ENCODE measurements around the gene TOP1.

TOP1 gene

GRCh38 chr20:41148942-41149341, 120.3 kb downstream of the TOP1 start:
- DNase-seq, result no peak

GRCh38 chr20:41150664-41151063, 122.0 kb downstream of the TOP1 start:
- peak; percentile 47 for DNase-seq

GRCh38 chr20:41151134-41151869, 122.7 kb downstream of the TOP1 start:
- no peak for DNase-seq

GRCh38 chr20:41152108-41152757, 123.6 kb downstream of the TOP1 start:
- no peak for DNase-seq

- no peak for DNase-seq
Observed at GRCh38 chr20:41154436-41155176, 126.0 kb downstream of the TOP1 start.

GRCh38 chr20:41155261-41155660, 126.6 kb downstream of the TOP1 start:
- DNase-seq, result no peak

- no peak for DNase-seq
Observed at GRCh38 chr20:41158082-41158625, 129.5 kb downstream of the TOP1 start.

GRCh38 chr20:41159547-41159946, 130.9 kb downstream of the TOP1 start:
- no peak for DNase-seq

GRCh38 chr20:41160686-41161085, 132.1 kb downstream of the TOP1 start:
- DNase-seq, result no peak

GRCh38 chr20:41161886-41162285, 133.3 kb downstream of the TOP1 start:
- DNase-seq, result no peak

- DNase-seq, result no peak
Observed at GRCh38 chr20:41162396-41162795, 133.8 kb downstream of the TOP1 start.

GRCh38 chr20:41163821-41164220, 135.2 kb downstream of the TOP1 start:
- DNase-seq, result no peak

- no peak for DNase-seq
Observed at GRCh38 chr20:41165001-41165882, 136.6 kb downstream of the TOP1 start.

- DNase-seq, result no peak
Observed at GRCh38 chr20:41166201-41167117, 137.8 kb downstream of the TOP1 start.

GRCh38 chr20:41167118-41167470, 138.5 kb downstream of the TOP1 start:
- DNase-seq, result no peak

GRCh38 chr20:41167481-41168253, 139.0 kb downstream of the TOP1 start:
- DNase-seq, result no peak

GRCh38 chr20:41168281-41169161, 139.9 kb downstream of the TOP1 start:
- DNase-seq, result no peak

GRCh38 chr20:41169162-41169690, 140.6 kb downstream of the TOP1 start:
- no peak for DNase-seq

- DNase-seq, result no peak
Observed at GRCh38 chr20:41169791-41170351, 141.2 kb downstream of the TOP1 start.

Data from CD4-positive, alpha-beta T cell treated with Interleukin-10 for 1 hour (primary cell).